Measurements from ENCODE around the gene SH3BP1.

GRCh38 chr22:37660709-37661045 lies 21.2 kb downstream of the SH3BP1 start:
- no peak for TF ChIP-seq EP300 (IDR thresholded peaks at IDR 0.05; ENCODE audit: low read depth)
- no peak for TF ChIP-seq POLR2AphosphoS5 (IDR thresholded peaks at IDR 0.05)
